ENCODE results near the gene CYTH4. TPM values are rescaled to one million over a fixed set of nuclear protein-coding genes. Genes with fewer than 3 reads are reported as not detected.
A peak's percentile ranks its signal among the peaks of the same experiment; 100 is the strongest.

The CYTH4 gene
- total RNA-seq, 6 donors from 2014 or later, result 16.7 to 71.2 (median 44.7) TPM

DNA sequence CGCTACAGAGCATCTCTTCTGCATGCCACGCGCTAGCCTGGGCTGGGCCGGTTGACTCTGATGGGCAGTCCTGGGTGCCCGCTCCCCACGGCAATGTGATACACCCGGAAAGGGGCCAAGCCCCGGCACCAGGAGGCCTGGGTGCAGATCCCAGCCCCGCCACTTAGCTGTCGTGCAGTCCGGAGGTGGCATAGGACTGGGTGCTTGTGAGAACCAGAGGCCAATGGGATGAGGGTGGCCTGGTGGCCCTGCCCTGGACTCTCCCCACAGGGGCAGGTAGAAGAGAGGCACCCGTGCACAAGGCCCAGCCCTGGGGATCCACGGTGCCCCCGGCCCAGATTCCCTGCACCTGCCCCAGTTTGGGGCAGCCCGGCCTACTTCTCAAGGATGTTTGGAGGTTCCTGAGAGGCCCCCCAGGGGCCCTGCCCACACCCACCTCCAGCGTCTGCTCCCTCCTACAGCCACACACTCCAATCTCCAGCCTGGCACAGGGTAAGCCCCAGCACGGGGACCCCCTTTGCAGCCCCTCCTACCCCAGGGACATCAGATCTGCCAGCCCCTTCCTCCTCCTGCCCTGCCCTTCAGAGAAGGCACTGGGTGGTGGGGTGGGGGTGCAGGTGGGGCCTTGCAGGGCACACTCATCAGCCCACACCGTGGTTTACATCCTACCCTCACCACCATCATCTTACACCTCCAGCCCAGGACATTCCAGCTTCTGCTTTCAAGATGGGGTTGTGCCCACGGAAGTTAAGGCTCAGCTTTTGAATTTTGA is 66.9 kb downstream of the CYTH4 start:
- ATAC-seq (ENCODE audit: low FRiP score in 2 of 2) (no peak), DNase-seq (peak in 1 of 2 donors; percentile 78)
- Histone ChIP-seq H3K4me1 (peaks cover 8 to 13% (median 9%) of the 10 kb centered on the region in 4 donors), H3K4me3 (no peak overlapping the region), H3K9me3 (no peaks in the 10 kb centered on the region), H3K27ac (no peak overlapping the region), H3K36me3 (no peaks in the 10 kb centered on the region), H3K27me3 (no peaks in the 10 kb centered on the region)
- 72 to 88% methylated on average over 5 to 19 of the region's 19 CpGs for WGBS, 2 donors
- TF ChIP-seq, protein P1, sequence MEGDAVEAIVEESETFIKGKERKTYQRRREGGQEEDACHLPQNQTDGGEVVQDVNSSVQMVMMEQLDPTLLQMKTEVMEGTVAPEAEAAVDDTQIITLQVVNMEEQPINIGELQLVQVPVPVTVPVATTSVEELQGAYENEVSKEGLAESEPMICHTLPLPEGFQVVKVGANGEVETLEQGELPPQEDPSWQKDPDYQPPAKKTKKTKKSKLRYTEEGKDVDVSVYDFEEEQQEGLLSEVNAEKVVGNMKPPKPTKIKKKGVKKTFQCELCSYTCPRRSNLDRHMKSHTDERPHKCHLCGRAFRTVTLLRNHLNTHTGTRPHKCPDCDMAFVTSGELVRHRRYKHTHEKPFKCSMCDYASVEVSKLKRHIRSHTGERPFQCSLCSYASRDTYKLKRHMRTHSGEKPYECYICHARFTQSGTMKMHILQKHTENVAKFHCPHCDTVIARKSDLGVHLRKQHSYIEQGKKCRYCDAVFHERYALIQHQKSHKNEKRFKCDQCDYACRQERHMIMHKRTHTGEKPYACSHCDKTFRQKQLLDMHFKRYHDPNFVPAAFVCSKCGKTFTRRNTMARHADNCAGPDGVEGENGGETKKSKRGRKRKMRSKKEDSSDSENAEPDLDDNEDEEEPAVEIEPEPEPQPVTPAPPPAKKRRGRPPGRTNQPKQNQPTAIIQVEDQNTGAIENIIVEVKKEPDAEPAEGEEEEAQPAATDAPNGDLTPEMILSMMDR (IDR thresholded peaks at IDR 0.05), result no peak
- no peak for TF ChIP-seq EP300 (IDR thresholded peaks at IDR 0.05)
- no peak for TF ChIP-seq POLR2A (IDR thresholded peaks at IDR 0.05)
- TF ChIP-seq POLR2AphosphoS5 (IDR thresholded peaks at IDR 0.05), result no peak

DNA sequence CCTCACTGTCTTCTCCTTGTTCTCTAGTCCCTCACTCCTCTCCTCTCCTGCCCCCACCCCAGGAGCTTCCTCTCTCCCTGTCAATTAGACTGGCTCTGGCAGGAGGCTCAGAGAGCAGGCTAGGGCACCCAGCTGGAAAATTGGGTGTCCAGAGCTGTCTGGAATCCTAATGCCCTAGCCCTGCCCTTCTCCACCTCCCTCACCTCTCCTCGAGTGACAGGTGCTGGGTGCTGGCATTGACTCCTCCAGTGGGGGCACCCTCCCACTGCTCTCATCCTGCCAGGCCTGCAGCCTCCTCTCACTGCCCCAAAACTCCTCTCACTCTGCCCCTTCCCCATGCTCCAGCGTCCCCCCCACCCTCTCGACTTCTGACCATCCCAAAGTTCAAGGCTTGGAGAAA is 68.9 kb downstream of the CYTH4 start:
- DNase-seq (no peak), ATAC-seq (ENCODE audit: low FRiP score in 2 of 2) (no peak)
- Histone ChIP-seq H3K4me3 (no peak overlapping the region), H3K36me3 (no peaks in the 10 kb centered on the region), H3K27me3 (no peaks in the 10 kb centered on the region), H3K27ac (no peak overlapping the region), H3K9me3 (no peaks in the 10 kb centered on the region), H3K4me1 (peaks cover 2 to 5% (median 4%) of the 10 kb centered on the region in 4 donors)
- WGBS, 2 donors, result 64 to 89% methylated on average over 3 of the region's 3 CpGs
- TF ChIP-seq, protein P1 (IDR thresholded peaks at IDR 0.05), result no peak
- no peak for TF ChIP-seq POLR2AphosphoS5 (IDR thresholded peaks at IDR 0.05)
- TF ChIP-seq POLR2A (IDR thresholded peaks at IDR 0.05), result no peak
- no peak for TF ChIP-seq EP300 (IDR thresholded peaks at IDR 0.05)

DNA sequence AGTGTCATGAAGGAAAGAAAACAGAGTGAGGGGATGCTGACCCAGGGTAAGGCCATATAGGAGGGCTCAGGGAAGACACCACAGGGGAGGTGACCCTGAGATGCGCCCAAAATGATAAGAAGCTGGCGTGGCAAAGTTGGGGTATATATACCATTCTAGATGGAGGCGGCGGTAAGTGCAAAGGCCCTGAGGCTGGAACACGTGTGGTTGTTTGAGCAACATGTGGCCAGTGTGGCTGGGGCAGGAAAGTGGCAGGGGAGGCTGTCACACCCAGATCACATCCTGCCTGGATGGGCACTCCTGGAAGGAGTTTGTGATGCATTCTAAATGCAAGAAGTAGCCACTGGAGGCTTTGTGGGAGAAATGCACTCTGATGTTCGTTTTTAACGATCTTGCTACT is 70.2 kb downstream of the CYTH4 start:
- no peak for DNase-seq
- 85 to 90% methylated on average over 7 of the region's 7 CpGs for WGBS, 2 donors

DNA sequence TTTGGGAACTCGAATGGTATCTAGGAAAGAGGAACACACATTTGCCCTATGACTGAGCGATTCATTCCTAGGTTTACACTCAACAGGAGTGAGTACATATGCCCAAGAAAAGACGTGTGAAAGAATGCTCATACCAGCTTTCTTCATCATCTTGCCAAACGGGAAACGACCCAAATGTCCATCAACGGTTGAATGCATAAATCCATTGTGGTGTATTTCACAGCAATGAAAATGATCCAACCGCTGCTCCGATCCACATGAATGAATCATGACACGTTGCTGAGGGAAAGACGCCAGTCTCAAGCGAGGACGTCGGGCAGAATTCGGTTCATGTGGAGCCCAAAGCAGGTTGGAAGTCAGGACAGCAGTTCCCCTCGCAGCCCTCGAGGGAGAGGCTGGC is 71.5 kb downstream of the CYTH4 start:
- Histone ChIP-seq H3K9me3 (no peaks in the 10 kb centered on the region), H3K4me1 (no peaks in the 10 kb centered on the region), H3K36me3 (no peaks in the 10 kb centered on the region), H3K4me3 (no peak overlapping the region), H3K27me3 (no peaks in the 10 kb centered on the region), H3K27ac (no peak overlapping the region)
- TF ChIP-seq POLR2A (IDR thresholded peaks at IDR 0.05), result no peak
- TF ChIP-seq, protein P1 (IDR thresholded peaks at IDR 0.05), result no peak
- TF ChIP-seq EP300 (IDR thresholded peaks at IDR 0.05), result no peak
- no peak for TF ChIP-seq POLR2AphosphoS5 (IDR thresholded peaks at IDR 0.05)
- no peak for ATAC-seq (ENCODE audit: low FRiP score in 2 of 2)
- DNase-seq, result no peak
- WGBS, 2 donors, result 83% methylated on average over 16 of the region's 16 CpGs

More for the DNA sequence above, 70.2 kb downstream of the CYTH4 start:
- Histone ChIP-seq H3K27ac (no peak overlapping the region), H3K4me3 (no peak overlapping the region), H3K4me1 (no peaks in the 10 kb centered on the region), H3K27me3 (no peaks in the 10 kb centered on the region), H3K36me3 (no peaks in the 10 kb centered on the region), H3K9me3 (no peaks in the 10 kb centered on the region)
- TF ChIP-seq, protein P1 (IDR thresholded peaks at IDR 0.05), result no peak
- no peak for TF ChIP-seq POLR2AphosphoS5 (IDR thresholded peaks at IDR 0.05)
- ATAC-seq (ENCODE audit: low FRiP score in 2 of 2), result no peak

DNA sequence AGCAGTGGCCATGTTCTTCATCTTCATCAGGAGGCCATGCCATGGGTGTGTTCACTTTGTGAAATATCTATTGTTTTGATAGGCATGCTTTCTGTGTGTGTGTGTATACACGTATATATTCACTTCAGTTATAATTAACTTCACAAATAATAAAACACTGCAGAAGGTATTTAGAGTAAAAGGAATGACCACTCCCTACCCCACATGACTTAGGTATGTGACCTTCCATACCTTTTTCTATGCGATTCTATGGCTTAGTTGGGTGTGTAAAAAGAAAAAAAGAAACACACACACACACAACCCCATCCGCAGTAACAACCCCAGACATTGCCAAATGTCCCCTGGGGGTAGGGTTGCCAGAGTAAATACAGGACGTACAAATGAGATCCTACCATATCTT is 72.0 kb downstream of the CYTH4 start:
- Histone ChIP-seq H3K27ac (no peak overlapping the region), H3K4me3 (no peak overlapping the region), H3K4me1 (no peaks in the 10 kb centered on the region), H3K9me3 (no peaks in the 10 kb centered on the region), H3K27me3 (no peaks in the 10 kb centered on the region), H3K36me3 (no peaks in the 10 kb centered on the region)
- no peak for DNase-seq
- ATAC-seq (ENCODE audit: low FRiP score in 2 of 2), result no peak
- TF ChIP-seq POLR2AphosphoS5 (IDR thresholded peaks at IDR 0.05) (no peak), EP300 (IDR thresholded peaks at IDR 0.05) (no peak), POLR2A (IDR thresholded peaks at IDR 0.05) (no peak)
- TF ChIP-seq, protein P1 (IDR thresholded peaks at IDR 0.05), result no peak
- WGBS, 2 donors, result 79 to 80% methylated on average over 4 of the region's 4 CpGs

Data from upper lobe of left lung (tissue), 6 donors.